Panc1 (cell line): ENCODE measurements around the gene ELMOD3. TPM values are rescaled to one million over a fixed set of nuclear protein-coding genes. Genes with fewer than 3 reads are reported as not detected.

Experiments used
- ATAC-seq: fragments of 200-7000 bp; cut with Tn5 transposase; 2 replicates; pipeline ENCODE4 v1.9.1; 2020; ENCODE audit warnings: mild to moderate bottlenecking, moderate library complexity
- BruUV-seq: library from RNA; stranded (reverse); fragments of 400-500 nt; replicated peaks from 2 replicates; lab custom pipeline; 2021; lab: Mats Ljungman, UMichigan
- CTCF ChIA-PET: fragments of 300-600 bp; sonication (Branson Sonifier 250); formaldehyde crosslinking; loops from one replicate; lab custom pipeline; 2022; ENCODE audit warnings: antibody characterized with exemption; lab: Charles Lee
- POLR2A ChIA-PET: fragments of 300-600 bp; sonication (Branson Sonifier 250); formaldehyde crosslinking; loops from one replicate; lab custom pipeline; 2022; ENCODE audit warnings: antibody characterized with exemption; lab: Charles Lee
- DNase-seq: peaks from one replicate; pipeline ENCODE4 v3.0.0-alpha.2; 2010; ENCODE audit warnings: low read depth, low spot score
- H3K27ac ChIP-seq: 2 replicates; pipeline ENCODE4 v1.5.1; 2011; ENCODE audit warnings: mild to moderate bottlenecking, low read length, inconsistent platforms
- H3K27me3 ChIP-seq: fragments of 200-500 bp; sonication (Bioruptor generic); 2 replicates; pipeline ENCODE4 v1.6.0; 2014; ENCODE audit warnings: low read length, inconsistent platforms; ENCODE audit not compliant: control insufficient read depth, insufficient read depth
- H3K36me3 ChIP-seq: fragments of 200-500 bp; sonication (Bioruptor generic); 2 replicates; pipeline ENCODE4 v1.5.1; 2014; ENCODE audit warnings: inconsistent platforms, mild to moderate bottlenecking, low read length, moderate library complexity; ENCODE audit not compliant: control insufficient read depth, insufficient read depth
- H3K4me1 ChIP-seq: 2 replicates; pipeline ENCODE4 v1.5.1; 2011; ENCODE audit warnings: inconsistent platforms, mild to moderate bottlenecking, low read length, moderate library complexity; ENCODE audit not compliant: control insufficient read depth, insufficient read depth
- H3K4me3 ChIP-seq, 2 experiments: 2 replicates each; pipeline ENCODE4 v1.5.1; 2011 to 2012; ENCODE audit warnings: low read depth in 2 of 2, low read length in 2 of 2, mild to moderate bottlenecking in 2 of 2, inconsistent platforms in 1 of 2, moderate library complexity in 1 of 2
- H3K9me3 ChIP-seq: fragments of 200-500 bp; sonication (Bioruptor generic); 2 replicates; pipeline ENCODE4 v1.5.1; 2014; ENCODE audit warnings: low read depth, mild to moderate bottlenecking, inconsistent platforms, low read length, moderate library complexity; ENCODE audit not compliant: control insufficient read depth, insufficient read depth
- POLR2AphosphoS5 ChIP-seq: IDR thresholded peaks from 2 replicates; pipeline ENCODE4 v1.6.1; 2012; ENCODE audit warnings: mild to moderate bottlenecking, low read depth, low read length, moderate library complexity
- SIN3A ChIP-seq: IDR thresholded peaks from 2 replicates; pipeline ENCODE4 v1.6.1; 2012; ENCODE audit warnings: low read depth, mild to moderate bottlenecking, low read length, moderate library complexity, borderline replicate concordance; ENCODE audit not compliant: insufficient read depth
- TCF7L2 ChIP-seq: IDR thresholded peaks from 2 replicates; pipeline ENCODE4 v1.6.1; 2011; ENCODE audit warnings: mild to moderate bottlenecking, low read depth, low read length, inconsistent platforms
- in situ Hi-C: cut with HindIII; loops from 2 replicates; pipeline ENCODE4 v1.10.0; 2016; ENCODE audit warnings: low sequenced_read_pairs, low pct_unique_long_range_greater_than_20kb
- intact Hi-C: fragments of 100-400 bp; cut with micrococcal nuclease; formaldehyde crosslinking; loops from one replicate; pipeline ENCODE4 v1.10.0; 2022; ENCODE audit not compliant: unreplicated experiment
- total RNA-seq: library from RNA; stranded (reverse); gene quantifications from one replicate; pipeline ENCODE4 v1.2.1, GENCODE V29; 2021; ENCODE audit not compliant: unreplicated experiment
- TF ChIP-seq, protein P1 (sequence below): fragments of 450-650 bp; IDR thresholded peaks from 2 replicates; pipeline ENCODE4 v1.5.1; 2017; ENCODE audit warnings: mild to moderate bottlenecking
- TF ChIP-seq, protein P2 (sequence below), 2 experiments: IDR thresholded peaks; 2 replicates each; pipeline ENCODE4 v1.6.1; 2011 to 2012; ENCODE audit warnings: low read depth in 2 of 2, control low read depth in 1 of 2, low read length in 1 of 2, mild to moderate bottlenecking in 1 of 2, moderate library complexity in 1 of 2; ENCODE audit not compliant: insufficient read depth in 1 of 2

ELMOD3 gene
- total RNA-seq, 1 experiment from 2014 or later, result 14.8 TPM

DNA sequence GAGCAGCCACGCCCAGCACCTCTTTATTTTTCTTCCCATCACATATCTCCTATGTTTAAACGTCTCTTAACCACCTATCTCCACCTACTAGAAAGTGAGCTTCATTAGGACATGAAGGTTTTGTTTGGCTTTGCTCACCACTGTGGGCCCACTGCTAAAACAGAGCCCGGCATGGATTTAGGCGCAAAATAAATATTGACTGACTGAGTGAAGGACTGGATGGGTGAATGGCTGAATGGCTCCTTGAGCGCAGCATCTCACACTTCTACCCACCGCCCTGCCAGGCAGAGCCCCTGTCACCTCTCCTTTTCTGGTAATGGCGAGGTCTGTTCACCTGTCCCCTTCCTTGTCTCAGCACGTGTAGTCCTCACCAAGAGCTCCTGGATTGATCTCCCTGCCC is 45.5 kb downstream of the ELMOD3 start:
- no peaks in the 10 kb centered on the region for H3K27me3 ChIP-seq
- POLR2A ChIA-PET, result no interaction called here
- no TSS peak for BruUV-seq
- H3K27ac ChIP-seq, result no peak overlapping the region
- intact Hi-C loops (no loop called here), in situ Hi-C loops (loop anchor here (25.0 kb wide), 1 partner anchor 137 kb away; the partner anchor contains the start of gene MAT2A)
- no peak for ATAC-seq
- TF ChIP-seq, protein P1, sequence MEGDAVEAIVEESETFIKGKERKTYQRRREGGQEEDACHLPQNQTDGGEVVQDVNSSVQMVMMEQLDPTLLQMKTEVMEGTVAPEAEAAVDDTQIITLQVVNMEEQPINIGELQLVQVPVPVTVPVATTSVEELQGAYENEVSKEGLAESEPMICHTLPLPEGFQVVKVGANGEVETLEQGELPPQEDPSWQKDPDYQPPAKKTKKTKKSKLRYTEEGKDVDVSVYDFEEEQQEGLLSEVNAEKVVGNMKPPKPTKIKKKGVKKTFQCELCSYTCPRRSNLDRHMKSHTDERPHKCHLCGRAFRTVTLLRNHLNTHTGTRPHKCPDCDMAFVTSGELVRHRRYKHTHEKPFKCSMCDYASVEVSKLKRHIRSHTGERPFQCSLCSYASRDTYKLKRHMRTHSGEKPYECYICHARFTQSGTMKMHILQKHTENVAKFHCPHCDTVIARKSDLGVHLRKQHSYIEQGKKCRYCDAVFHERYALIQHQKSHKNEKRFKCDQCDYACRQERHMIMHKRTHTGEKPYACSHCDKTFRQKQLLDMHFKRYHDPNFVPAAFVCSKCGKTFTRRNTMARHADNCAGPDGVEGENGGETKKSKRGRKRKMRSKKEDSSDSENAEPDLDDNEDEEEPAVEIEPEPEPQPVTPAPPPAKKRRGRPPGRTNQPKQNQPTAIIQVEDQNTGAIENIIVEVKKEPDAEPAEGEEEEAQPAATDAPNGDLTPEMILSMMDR, result no peak
- TF ChIP-seq SIN3A (no peak), TCF7L2 (no peak), POLR2AphosphoS5 (no peak)
- TF ChIP-seq, protein P2, sequence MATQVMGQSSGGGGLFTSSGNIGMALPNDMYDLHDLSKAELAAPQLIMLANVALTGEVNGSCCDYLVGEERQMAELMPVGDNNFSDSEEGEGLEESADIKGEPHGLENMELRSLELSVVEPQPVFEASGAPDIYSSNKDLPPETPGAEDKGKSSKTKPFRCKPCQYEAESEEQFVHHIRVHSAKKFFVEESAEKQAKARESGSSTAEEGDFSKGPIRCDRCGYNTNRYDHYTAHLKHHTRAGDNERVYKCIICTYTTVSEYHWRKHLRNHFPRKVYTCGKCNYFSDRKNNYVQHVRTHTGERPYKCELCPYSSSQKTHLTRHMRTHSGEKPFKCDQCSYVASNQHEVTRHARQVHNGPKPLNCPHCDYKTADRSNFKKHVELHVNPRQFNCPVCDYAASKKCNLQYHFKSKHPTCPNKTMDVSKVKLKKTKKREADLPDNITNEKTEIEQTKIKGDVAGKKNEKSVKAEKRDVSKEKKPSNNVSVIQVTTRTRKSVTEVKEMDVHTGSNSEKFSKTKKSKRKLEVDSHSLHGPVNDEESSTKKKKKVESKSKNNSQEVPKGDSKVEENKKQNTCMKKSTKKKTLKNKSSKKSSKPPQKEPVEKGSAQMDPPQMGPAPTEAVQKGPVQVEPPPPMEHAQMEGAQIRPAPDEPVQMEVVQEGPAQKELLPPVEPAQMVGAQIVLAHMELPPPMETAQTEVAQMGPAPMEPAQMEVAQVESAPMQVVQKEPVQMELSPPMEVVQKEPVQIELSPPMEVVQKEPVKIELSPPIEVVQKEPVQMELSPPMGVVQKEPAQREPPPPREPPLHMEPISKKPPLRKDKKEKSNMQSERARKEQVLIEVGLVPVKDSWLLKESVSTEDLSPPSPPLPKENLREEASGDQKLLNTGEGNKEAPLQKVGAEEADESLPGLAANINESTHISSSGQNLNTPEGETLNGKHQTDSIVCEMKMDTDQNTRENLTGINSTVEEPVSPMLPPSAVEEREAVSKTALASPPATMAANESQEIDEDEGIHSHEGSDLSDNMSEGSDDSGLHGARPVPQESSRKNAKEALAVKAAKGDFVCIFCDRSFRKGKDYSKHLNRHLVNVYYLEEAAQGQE (IDR thresholded peaks at IDR 0.05; ENCODE audit: insufficient read depth in 1 of 2, low read depth in 2 of 2, low read length in 1 of 2), result no peak
- CTCF ChIA-PET, result no interaction called here
- H3K36me3 ChIP-seq, result no peaks in the 10 kb centered on the region
- H3K9me3 ChIP-seq, result no peaks in the 10 kb centered on the region; the same call in 1 of the 2 replicates
- DNase-seq, result no peak
- peaks cover 2% of the 10 kb centered on the region for H3K4me1 ChIP-seq
- no peak overlapping the region for H3K4me3 ChIP-seq

DNA sequence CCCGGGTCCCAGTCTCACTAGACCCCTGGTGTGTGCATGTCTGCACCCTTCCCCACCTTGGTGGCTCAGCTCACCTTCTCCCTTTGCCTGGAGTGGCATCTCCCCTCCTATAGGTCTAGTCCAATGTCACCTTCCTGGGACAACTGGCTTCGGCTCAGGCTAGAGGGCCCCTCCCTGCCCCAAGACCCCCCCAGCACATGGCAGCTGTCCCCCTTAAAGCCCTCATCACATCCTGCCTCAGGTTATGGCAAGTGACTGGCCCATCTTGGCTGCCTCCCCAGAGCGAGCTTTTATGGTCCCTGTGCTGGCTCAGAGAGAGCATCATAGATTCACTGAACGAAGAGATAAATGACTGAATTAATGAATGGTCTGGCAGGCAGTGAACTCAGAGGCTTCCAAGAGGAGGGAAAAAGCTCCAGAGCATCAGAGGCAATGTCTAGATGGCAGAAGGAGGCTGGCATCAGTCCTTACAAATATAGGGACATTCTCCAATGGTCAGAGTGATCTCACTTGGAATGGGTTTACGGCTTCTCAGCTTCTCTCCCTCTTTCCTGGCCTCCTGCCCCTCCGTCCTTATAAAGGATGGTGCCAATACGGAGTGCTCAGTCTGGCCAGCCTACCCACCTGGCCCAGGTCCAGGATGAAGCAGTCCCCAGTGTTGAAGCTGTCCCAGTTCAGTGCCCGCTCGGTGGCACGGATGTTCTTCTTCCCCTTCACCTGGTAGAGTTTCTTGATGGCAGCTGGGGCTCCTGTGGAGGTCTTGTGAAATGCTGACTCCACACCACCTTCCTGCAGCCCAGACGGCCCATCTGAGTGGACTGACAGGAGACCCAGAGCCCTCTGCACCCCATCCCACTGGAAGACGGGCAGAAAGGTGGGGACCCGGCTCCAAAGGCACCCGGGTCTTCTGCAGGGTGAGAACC is 46.2 kb downstream of the ELMOD3 start:
- Histone ChIP-seq H3K4me1 (peaks cover 6% of the 10 kb centered on the region), H3K27ac (no peak overlapping the region), H3K36me3 (no peaks in the 10 kb centered on the region), H3K4me3 (no peak overlapping the region), H3K9me3 (no peaks in the 10 kb centered on the region; the same call in 1 of the 2 replicates), H3K27me3 (no peaks in the 10 kb centered on the region)
- in situ Hi-C loops (loop anchor here (25.0 kb wide), 1 partner anchor 136 kb away; the partner anchor contains the start of gene MAT2A), intact Hi-C loops (no loop called here)
- DNase-seq (no peak), ATAC-seq (no peak)
- CTCF ChIA-PET, result no interaction called here
- no peak for TF ChIP-seq SIN3A
- TF ChIP-seq, protein P2 (IDR thresholded peaks at IDR 0.05; ENCODE audit: insufficient read depth in 1 of 2, low read depth in 2 of 2, low read length in 1 of 2), result no peak
- no peak for TF ChIP-seq POLR2AphosphoS5
- no peak for TF ChIP-seq TCF7L2
- TF ChIP-seq, protein P1, result no peak
- BruUV-seq, result no TSS peak
- POLR2A ChIA-PET, result no interaction called here
